OCI-LY7 (cell line): Measurements from ENCODE around the gene SHPK.

Experiments
- CTCF ChIP-seq: fragments of 200-600 bp; sonication (generic); conservative IDR thresholded peaks from 2 replicates; pipeline ENCODE4 v1.5.1; 2014; ENCODE audit warnings: mild to moderate bottlenecking, antibody characterized with exemption, low read length, moderate library complexity, mixed read lengths
- EZH2phosphoT487 ChIP-seq: fragments of 200-600 bp; sonication (generic); IDR thresholded peaks from 2 replicates; pipeline ENCODE4 v1.6.1; 2018; ENCODE audit warnings: low read depth, borderline replicate concordance, mild to moderate bottlenecking, mixed run types, antibody characterized with exemption, low read length, moderate library complexity, mixed read lengths

DNA sequence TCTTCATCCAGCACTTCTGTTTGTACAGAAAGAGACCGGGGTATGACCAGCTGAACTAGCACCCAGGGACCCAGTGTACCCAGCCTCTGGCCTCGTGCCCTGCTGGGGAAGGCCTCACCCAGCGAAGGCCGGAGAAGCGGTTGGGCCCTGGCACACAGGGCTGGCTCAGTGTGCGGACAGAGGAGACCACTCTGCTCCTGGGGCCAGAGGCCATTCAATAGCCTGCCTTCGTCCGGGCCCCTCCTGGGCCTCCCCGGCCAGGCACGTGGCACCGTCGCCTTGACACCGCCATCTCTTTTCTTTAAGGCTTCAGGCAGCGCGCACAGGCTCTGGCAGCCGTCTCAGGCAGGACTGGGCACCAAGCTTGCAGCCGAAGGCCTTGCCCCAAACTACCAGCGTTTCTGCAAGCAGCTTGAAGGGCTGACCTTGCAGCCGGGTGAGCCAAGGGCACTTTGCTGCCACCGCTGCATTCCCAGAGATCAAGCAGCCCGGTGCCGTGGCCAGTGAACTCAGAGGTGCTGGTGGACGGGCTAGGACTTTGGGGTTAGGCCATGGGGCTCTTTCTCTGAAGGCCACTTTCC lies 24.4 kb upstream of the SHPK start:
- TF ChIP-seq CTCF (no peak), EZH2phosphoT487 (no peak)
